HepG2 (cell line): Measurements from ENCODE around the gene RTL3. TPM values are rescaled to one million over a fixed set of nuclear protein-coding genes. Genes with fewer than 3 reads are reported as not detected.

ENCODE experiments used
- ATAC-seq: fragments of 200-7000 bp; cut with Tn5 transposase; 3 replicates; pipeline ENCODE4 v1.9.1; 2020; ENCODE audit warnings: mild to moderate bottlenecking, moderate library complexity
- BruUV-seq: library from RNA; stranded (reverse); fragments of 400-500 nt; replicated peaks from 2 replicates; lab custom pipeline; 2021; lab: Mats Ljungman, UMichigan
- CTCF ChIA-PET: fragments of 300-600 bp; formaldehyde crosslinking; extraction: SDS; loops from one replicate; lab custom pipeline; 2021; ENCODE audit warnings: low total read pairs, inconsistent platforms, low intra/inter-chr PET ratio; lab: Yijun Ruan, JAX
- POLR2A ChIA-PET: fragments of 350-600 bp; sonication (Branson Sonifier 250); formaldehyde crosslinking; loops from one replicate; lab custom pipeline; 2020; ENCODE audit warnings: antibody characterized with exemption, inconsistent platforms; lab: Yijun Ruan, JAX
- DNase-seq: peaks from one replicate; pipeline ENCODE4 v3.0.0-alpha.2; 2015; ENCODE audit warnings: low spot score
- FAIRE-seq: peaks from 3 replicates; lab custom pipeline; 2011; peaks lifted over from hg19 to GRCh38; lab: Jason Lieb, UNC
- H2AFZ ChIP-seq: one replicate; pipeline ENCODE4 v1.6.1; 2011; ENCODE audit warnings: low read length, inconsistent platforms
- H3K27ac ChIP-seq: fragments of 300-600 bp; 3 replicates; pipeline ENCODE4 v1.8.0; 2011; ENCODE audit warnings: mixed run types, mild to moderate bottlenecking, mixed read lengths, low read length, inconsistent platforms; ENCODE audit not compliant: insufficient read depth; ENCODE audit errors: extremely low read length
- H3K27me3 ChIP-seq, 2 experiments: fragments of 200-600 bp in 1 of 2; 2 replicates in 1 of 2; 3 replicates in 1 of 2; pipeline versions ENCODE4 v1.6.0 to v1.8.0; 2011; ENCODE audit warnings: low read length in 2 of 2, mild to moderate bottlenecking in 2 of 2, moderate library complexity in 2 of 2, inconsistent platforms in 1 of 2; ENCODE audit not compliant: insufficient read depth in 2 of 2, control insufficient read depth in 1 of 2
- H3K36me3 ChIP-seq, 2 experiments: fragments of 200-600 bp in 1 of 2; replicated peaks in 1 of 2; 2 replicates in 1 of 2; 3 replicates in 1 of 2; pipeline versions ENCODE4 v1.5.1 to v1.8.0; 2011; ENCODE audit warnings: low read length in 2 of 2, inconsistent platforms in 1 of 2; ENCODE audit not compliant: insufficient read depth in 2 of 2, control insufficient read depth in 1 of 2
- H3K4me1 ChIP-seq: 2 replicates; pipeline ENCODE4 v1.5.1; 2012; ENCODE audit warnings: low read length, inconsistent platforms; ENCODE audit not compliant: insufficient read depth
- H3K4me2 ChIP-seq: 2 replicates; pipeline ENCODE4 v1.6.0; 2011; ENCODE audit warnings: low read depth, low read length, inconsistent platforms
- H3K4me3 ChIP-seq, 3 experiments: fragments of 200-600 bp in 1 of 3; sonication (generic), shearing (Covaris generic) in 1 of 3; replicated peaks in 1 of 3; 2 replicates each; pipeline ENCODE4 v1.5.1; 2011 to 2016; ENCODE audit warnings: low read length in 3 of 3, inconsistent platforms in 2 of 3, low read depth in 2 of 3, mild to moderate bottlenecking in 2 of 3, control low read depth in 1 of 3, mixed read lengths in 1 of 3; ENCODE audit not compliant: insufficient read depth in 1 of 3
- H3K79me2 ChIP-seq: one replicate; pipeline ENCODE4 v1.6.1; 2011; ENCODE audit warnings: low read length, inconsistent platforms; ENCODE audit not compliant: insufficient read depth
- H3K9ac ChIP-seq: 2 replicates; pipeline ENCODE4 v1.6.0; 2011; ENCODE audit warnings: mild to moderate bottlenecking, low read depth, low read length, inconsistent platforms; ENCODE audit not compliant: insufficient read depth
- H3K9me3 ChIP-seq: 2 replicates; pipeline ENCODE4 v1.5.1; 2012; ENCODE audit warnings: mild to moderate bottlenecking, low read length
- H4K20me1 ChIP-seq: 2 replicates; pipeline ENCODE4 v1.6.0; 2011; ENCODE audit warnings: inconsistent platforms, mild to moderate bottlenecking, low read length, moderate library complexity; ENCODE audit not compliant: insufficient read depth
- KDM3A ChIP-seq: IDR thresholded peaks from 2 replicates; pipeline ENCODE4 v1.6.1; 2018; ENCODE audit warnings: low read depth, missing compliant biosample characterization
- NFE2L2 ChIP-seq: fragments of 150-350 bp; IDR thresholded peaks from 2 replicates; pipeline ENCODE4 v1.6.1; 2014; ENCODE audit warnings: low read length
- PHB2 ChIP-seq: fragments of 450-650 bp; IDR thresholded peaks from 2 replicates; pipeline ENCODE4 v1.6.1; 2018; ENCODE audit not compliant: partially characterized antibody
- RBM22 ChIP-seq: fragments of 200-400 bp; formaldehyde crosslinking; optimal IDR thresholded peaks from 2 replicates; pipeline ENCODE3; 2017; ENCODE audit warnings: mild to moderate bottlenecking, low read length, moderate library complexity
- ZMAT3 ChIP-seq: sonication (generic); formaldehyde crosslinking; conservative IDR thresholded peaks from 2 replicates; pipeline ENCODE4 v1.7.0; 2021; ENCODE audit warnings: missing genetic modification reagents
- ZNF878 ChIP-seq: sonication (generic); formaldehyde crosslinking; IDR thresholded peaks from 2 replicates; pipeline ENCODE4 v1.8.1; 2023; ENCODE audit warnings: mild to moderate bottlenecking, missing genetic modification reagents, moderate library complexity
- ZSCAN12 ChIP-seq: sonication (generic); formaldehyde crosslinking; IDR thresholded peaks from 2 replicates; pipeline ENCODE4 v1.9.0; 2021; ENCODE audit warnings: mild to moderate bottlenecking, missing genetic modification reagents
- WGBS: methylation state at CpG from one replicate; pipeline ENCODE4 v1.1.6; 2017; ENCODE audit warnings: low lambda C conversion rate; 5-methylcytosine and 5-hydroxymethylcytosine counted together
- in situ Hi-C: cut with HindIII; loops from 2 replicates; pipeline ENCODE4 v1.10.0; 2017; ENCODE audit warnings: low pct_unique_long_range_greater_than_20kb; ENCODE audit not compliant: extremely low pct_ligation_motif_present
- intact Hi-C: fragments of 100-400 bp; cut with micrococcal nuclease; formaldehyde crosslinking; loops from one replicate; pipeline ENCODE4 v1.10.0; 2022; ENCODE audit not compliant: unreplicated experiment
- polyA plus RNA-seq, 8 experiments: library from polyadenylated mRNA; depleted of rRNA in 3 of 8; stranded (reverse) in 7 of 8; unstranded in 1 of 8; fragments of >200 nt; fragmentation: Illumina TruSeq in 4 of 8; extraction: Trizol in 4 of 8; gene quantifications; 2 replicates each; pipeline versions ENCODE4 v1.2.1 to v1.2.3, GENCODE V29; 2011 to 2016; ENCODE audit warnings: low read depth in 4 of 8, missing spikeins in 1 of 8, mixed read lengths in 1 of 8; ENCODE audit not compliant: insufficient read depth in 1 of 8
- total RNA-seq, 5 experiments: library from RNA; depleted of rRNA; stranded (reverse); fragments of >200 nt; fragmentation: Illumina TruSeq; extraction: Trizol; gene quantifications; 2 replicates each; pipeline ENCODE4 v1.2.3, GENCODE V29; 2016; ENCODE audit warnings: low read depth in 1 of 5
- TF ChIP-seq, protein P1 (sequence below): sonication (generic); formaldehyde crosslinking; IDR thresholded peaks from 2 replicates; pipeline ENCODE4 v1.8.0; 2023; ENCODE audit warnings: mild to moderate bottlenecking, missing genetic modification reagents
- TF ChIP-seq, protein P2 (sequence below): sonication (generic); formaldehyde crosslinking; IDR thresholded peaks from 2 replicates; pipeline ENCODE4 v1.4.0; 2020; ENCODE audit warnings: mild to moderate bottlenecking, missing genetic modification reagents

RTL3 gene
- total and polyA plus RNA-seq, 2 of the 13 experiments (the other 11 are each of a cell fraction or from before 2014, with no cell fraction given), result not detected

DNA sequence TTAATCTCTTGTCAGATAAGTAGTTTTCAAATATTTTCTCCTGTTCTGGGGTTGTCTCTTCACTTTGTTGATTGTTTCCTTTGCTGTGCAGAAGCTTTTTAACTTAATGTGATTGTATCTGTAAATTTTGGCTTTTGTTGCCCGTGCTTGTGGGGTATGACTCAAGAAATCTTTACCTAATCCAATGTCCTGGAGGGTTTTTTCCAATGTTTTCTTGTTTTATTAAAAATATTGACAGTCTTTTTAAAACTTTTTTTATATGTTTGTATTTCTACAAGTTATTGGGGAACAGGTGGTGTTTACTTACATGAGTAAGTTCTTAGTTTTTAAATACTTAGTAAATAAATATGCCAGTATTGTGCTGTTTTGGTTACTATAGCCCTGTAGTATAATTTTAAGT lies 44.9 kb downstream of the RTL3 start:
- 0% methylated on average over 1 of the region's 1 CpG for WGBS
- ATAC-seq, result no peak
- H3K4me1 ChIP-seq, result no peaks in the 10 kb centered on the region
- TF ChIP-seq, protein P1, sequence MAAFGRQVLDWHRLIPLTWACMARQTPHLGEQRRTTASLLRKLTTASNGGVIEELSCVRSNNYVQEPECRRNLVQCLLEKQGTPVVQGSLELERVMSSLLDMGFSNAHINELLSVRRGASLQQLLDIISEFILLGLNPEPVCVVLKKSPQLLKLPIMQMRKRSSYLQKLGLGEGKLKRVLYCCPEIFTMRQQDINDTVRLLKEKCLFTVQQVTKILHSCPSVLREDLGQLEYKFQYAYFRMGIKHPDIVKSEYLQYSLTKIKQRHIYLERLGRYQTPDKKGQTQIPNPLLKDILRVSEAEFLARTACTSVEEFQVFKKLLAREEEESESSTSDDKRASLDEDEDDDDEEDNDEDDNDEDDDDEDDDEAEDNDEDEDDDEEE, result no peak
- TF ChIP-seq, protein P2, sequence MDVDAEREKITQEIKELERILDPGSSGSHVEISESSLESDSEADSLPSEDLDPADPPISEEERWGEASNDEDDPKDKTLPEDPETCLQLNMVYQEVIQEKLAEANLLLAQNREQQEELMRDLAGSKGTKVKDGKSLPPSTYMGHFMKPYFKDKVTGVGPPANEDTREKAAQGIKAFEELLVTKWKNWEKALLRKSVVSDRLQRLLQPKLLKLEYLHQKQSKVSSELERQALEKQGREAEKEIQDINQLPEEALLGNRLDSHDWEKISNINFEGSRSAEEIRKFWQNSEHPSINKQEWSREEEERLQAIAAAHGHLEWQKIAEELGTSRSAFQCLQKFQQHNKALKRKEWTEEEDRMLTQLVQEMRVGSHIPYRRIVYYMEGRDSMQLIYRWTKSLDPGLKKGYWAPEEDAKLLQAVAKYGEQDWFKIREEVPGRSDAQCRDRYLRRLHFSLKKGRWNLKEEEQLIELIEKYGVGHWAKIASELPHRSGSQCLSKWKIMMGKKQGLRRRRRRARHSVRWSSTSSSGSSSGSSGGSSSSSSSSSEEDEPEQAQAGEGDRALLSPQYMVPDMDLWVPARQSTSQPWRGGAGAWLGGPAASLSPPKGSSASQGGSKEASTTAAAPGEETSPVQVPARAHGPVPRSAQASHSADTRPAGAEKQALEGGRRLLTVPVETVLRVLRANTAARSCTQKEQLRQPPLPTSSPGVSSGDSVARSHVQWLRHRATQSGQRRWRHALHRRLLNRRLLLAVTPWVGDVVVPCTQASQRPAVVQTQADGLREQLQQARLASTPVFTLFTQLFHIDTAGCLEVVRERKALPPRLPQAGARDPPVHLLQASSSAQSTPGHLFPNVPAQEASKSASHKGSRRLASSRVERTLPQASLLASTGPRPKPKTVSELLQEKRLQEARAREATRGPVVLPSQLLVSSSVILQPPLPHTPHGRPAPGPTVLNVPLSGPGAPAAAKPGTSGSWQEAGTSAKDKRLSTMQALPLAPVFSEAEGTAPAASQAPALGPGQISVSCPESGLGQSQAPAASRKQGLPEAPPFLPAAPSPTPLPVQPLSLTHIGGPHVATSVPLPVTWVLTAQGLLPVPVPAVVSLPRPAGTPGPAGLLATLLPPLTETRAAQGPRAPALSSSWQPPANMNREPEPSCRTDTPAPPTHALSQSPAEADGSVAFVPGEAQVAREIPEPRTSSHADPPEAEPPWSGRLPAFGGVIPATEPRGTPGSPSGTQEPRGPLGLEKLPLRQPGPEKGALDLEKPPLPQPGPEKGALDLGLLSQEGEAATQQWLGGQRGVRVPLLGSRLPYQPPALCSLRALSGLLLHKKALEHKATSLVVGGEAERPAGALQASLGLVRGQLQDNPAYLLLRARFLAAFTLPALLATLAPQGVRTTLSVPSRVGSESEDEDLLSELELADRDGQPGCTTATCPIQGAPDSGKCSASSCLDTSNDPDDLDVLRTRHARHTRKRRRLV (CRISPR knock-in tag), result no peak
- TF ChIP-seq PHB2 (no peak), ZNF878 (no peak), ZMAT3 (no peak), ZSCAN12 (CRISPR knock-in tag) (no peak), RBM22 (no peak), KDM3A (CRISPR knock-in tag) (no peak), NFE2L2 (no peak)
- TF ChIP-seq, all 625 proteins: peak for 0
- H2AFZ ChIP-seq, result no peak overlapping the region
- no peak for DNase-seq
- H3K79me2 ChIP-seq, result no peaks in the 10 kb centered on the region
- in situ Hi-C loops (no loop called here), intact Hi-C loops (no loop called here)
- no peaks in the 10 kb centered on the region for H3K9me3 ChIP-seq
- H3K9ac ChIP-seq, result no peak overlapping the region
- CTCF ChIA-PET, result no interaction called here
- no peaks in the 10 kb centered on the region for H4K20me1 ChIP-seq
- H3K27me3 ChIP-seq, result no peaks in the 10 kb centered on the region
- no peak overlapping the region for H3K4me2 ChIP-seq
- no peak overlapping the region for H3K27ac ChIP-seq
- FAIRE-seq, result no peak
- no peak overlapping the region for H3K4me3 ChIP-seq
- POLR2A ChIA-PET, result no interaction called here
- no TSS peak for BruUV-seq
- no peaks in the 10 kb centered on the region for H3K36me3 ChIP-seq

Other genes with a start within 250 kb of the RTL3 start
- gene LPAR4, start 88.4 kb upstream of the RTL3 start, total RNA-seq (2016; rRNA removed; fragmentation: Illumina TruSeq; extraction: Trizol), result not detected in 2 replicates
- not detected in 2 replicates for gene LPAR4, start 88.4 kb upstream of the RTL3 start, polyA plus RNA-seq (2011; rRNA removed)